ENCODE results near the gene GNE.

- TF ChIP-seq CTCF (IDR thresholded peaks at IDR 0.05) (no peak), POLR2A (IDR thresholded peaks at IDR 0.05) (no peak)
These were observed 48.4 kb upstream of the GNE start for GRCh38 chr9:36306471-36307306.

Measured in lower leg skin (tissue), 3 donors.